Measurements from ENCODE around the gene PIGBOS1. TPM values are rescaled to one million over a fixed set of nuclear protein-coding genes. Genes with fewer than 3 reads are reported as not detected.

PIGBOS1 gene
- 34.0 and 34.9 TPM in 2 replicates for total RNA-seq

GRCh38 chr15:55318588-55319494, at the start of gene PIGBOS1, which contains the start of gene PIGB:
TSS of gene PIGBOS1 (minus strand) at chr15:55319123. CDS start at chr15:55317792, 1,331 bp downstream.
TSS of gene PIGB (plus strand) at chr15:55319222. CDS start at chr15:55319251, 29 bp downstream.

GRCh38 chr15:55289746-55290527, 29.0 kb downstream of the PIGBOS1 start, which contains the start of gene RAB27A:
TSS of gene RAB27A (minus strand) at chr15:55289813. CDS start at chr15:55234934, 54,879 bp downstream.

Other genes starting within 250 kb of the PIGBOS1 start
- 77.0 and 98.9 TPM in 2 replicates for gene RSL24D1, start 122.2 kb downstream of the PIGBOS1 start, total RNA-seq
- gene RAB27A, start 29.3 kb downstream of the PIGBOS1 start, total RNA-seq: 13.3 and 18.2 TPM in 2 replicates
- gene PIGB, start 99 bp upstream of the PIGBOS1 start, total RNA-seq: 12.7 and 27.1 TPM in 2 replicates
- 16.7 and 27.3 TPM in 2 replicates for gene CCPG1, start 89.2 kb upstream of the PIGBOS1 start, total RNA-seq
- 2.6 and 5.8 TPM in 2 replicates for gene PIERCE2, start 89.4 kb upstream of the PIGBOS1 start, total RNA-seq
- gene DNAAF4, start 189.1 kb upstream of the PIGBOS1 start, total RNA-seq: 0.86 and 5.1 TPM in 2 replicates

Data from myometrial cell (primary cell).